ENCODE results near the gene FBXO24. TPM values are rescaled to one million over a fixed set of nuclear protein-coding genes. Genes with fewer than 3 reads are reported as not detected.

The FBXO24 gene
- total and polyA plus RNA-seq, 9 of the 15 experiments (the other 6 are each of a cell fraction or from before 2014, with no cell fraction given) = 0.17 to 0.95 (median 0.50) TPM

DNA sequence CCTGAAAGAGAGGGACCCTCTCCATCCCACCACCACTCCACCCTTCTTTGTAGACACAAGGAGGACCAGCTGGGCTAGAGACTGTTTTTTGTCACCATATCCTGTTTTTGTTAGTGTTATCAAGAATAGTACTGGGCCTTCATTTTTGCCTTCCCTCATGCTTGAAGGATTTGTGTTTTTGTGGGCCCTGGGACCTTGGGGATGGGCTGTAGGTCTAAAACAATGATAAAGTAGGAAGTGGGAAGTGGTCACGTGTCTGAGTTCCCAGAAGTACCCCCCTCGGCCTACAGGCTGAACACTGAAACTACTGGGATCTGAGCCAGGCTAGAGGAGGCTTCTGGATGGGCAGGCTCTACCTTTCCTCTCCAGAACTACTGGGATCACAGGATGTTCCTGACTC lies 38.3 kb upstream of the FBXO24 start (continued):
- TF ChIP-seq, protein P1, sequence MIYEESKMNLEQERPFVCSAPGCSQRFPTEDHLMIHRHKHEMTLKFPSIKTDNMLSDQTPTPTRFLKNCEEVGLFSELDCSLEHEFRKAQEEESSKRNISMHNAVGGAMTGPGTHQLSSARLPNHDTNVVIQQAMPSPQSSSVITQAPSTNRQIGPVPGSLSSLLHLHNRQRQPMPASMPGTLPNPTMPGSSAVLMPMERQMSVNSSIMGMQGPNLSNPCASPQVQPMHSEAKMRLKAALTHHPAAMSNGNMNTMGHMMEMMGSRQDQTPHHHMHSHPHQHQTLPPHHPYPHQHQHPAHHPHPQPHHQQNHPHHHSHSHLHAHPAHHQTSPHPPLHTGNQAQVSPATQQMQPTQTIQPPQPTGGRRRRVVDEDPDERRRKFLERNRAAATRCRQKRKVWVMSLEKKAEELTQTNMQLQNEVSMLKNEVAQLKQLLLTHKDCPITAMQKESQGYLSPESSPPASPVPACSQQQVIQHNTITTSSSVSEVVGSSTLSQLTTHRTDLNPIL (CRISPR knock-in tag; IDR thresholded peaks at IDR 0.05) = no peak
- no peak for TF ChIP-seq ZKSCAN3 (CRISPR knock-in tag; IDR thresholded peaks at IDR 0.05)
- peak; percentile 60 for TF ChIP-seq NEUROD1 (IDR thresholded peaks at IDR 0.05; ENCODE audit: borderline replicate concordance, low read depth, low read length, partially characterized antibody)
- TF ChIP-seq PRPF4 (IDR thresholded peaks at IDR 0.05; ENCODE audit: insufficient read depth, low read depth, low read length, poor library complexity, severe bottlenecking) = no peak
- no peak for TF ChIP-seq ZNF445 (CRISPR knock-in tag; IDR thresholded peaks at IDR 0.05; ENCODE audit: low read depth)
- TF ChIP-seq CGGBP1 (CRISPR knock-in tag; IDR thresholded peaks at IDR 0.05) = no peak
- TF ChIP-seq DPF2 (IDR thresholded peaks at IDR 0.05) = peak; percentile 24; the same call in 1 of the 2 replicates
- TF ChIP-seq TARDBP (IDR thresholded peaks at IDR 0.05) = no peak
- TF ChIP-seq CBX5 (IDR thresholded peaks at IDR 0.05; ENCODE audit: borderline replicate concordance, low read depth) = no peak
- no peak for TF ChIP-seq CC2D1A (IDR thresholded peaks at IDR 0.05)
- no peak for TF ChIP-seq TBP (optimal IDR thresholded peaks at IDR 0.05; ENCODE audit: low read depth, low read length)
- TF ChIP-seq ZNF436 (CRISPR knock-in tag; IDR thresholded peaks at IDR 0.05) = no peak
- no peak for TF ChIP-seq BCOR (IDR thresholded peaks at IDR 0.05)
- TF ChIP-seq KLF1 (tag; IDR thresholded peaks at IDR 0.05) = no peak
- TF ChIP-seq NFRKB (IDR thresholded peaks at IDR 0.05; ENCODE audit: low read depth) = no peak
- no peak for TF ChIP-seq E2F3 (CRISPR knock-in tag; IDR thresholded peaks at IDR 0.05)
- no peak for TF ChIP-seq C11orf30 (IDR thresholded peaks at IDR 0.05; ENCODE audit: low read depth)
- TF ChIP-seq, protein P2, sequence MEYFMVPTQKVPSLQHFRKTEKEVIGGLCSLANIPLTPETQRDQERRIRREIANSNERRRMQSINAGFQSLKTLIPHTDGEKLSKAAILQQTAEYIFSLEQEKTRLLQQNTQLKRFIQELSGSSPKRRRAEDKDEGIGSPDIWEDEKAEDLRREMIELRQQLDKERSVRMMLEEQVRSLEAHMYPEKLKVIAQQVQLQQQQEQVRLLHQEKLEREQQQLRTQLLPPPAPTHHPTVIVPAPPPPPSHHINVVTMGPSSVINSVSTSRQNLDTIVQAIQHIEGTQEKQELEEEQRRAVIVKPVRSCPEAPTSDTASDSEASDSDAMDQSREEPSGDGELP (CRISPR knock-in tag; IDR thresholded peaks at IDR 0.05; ENCODE audit: borderline replicate concordance) = no peak
- no peak for TF ChIP-seq SIN3A (IDR thresholded peaks at IDR 0.05; ENCODE audit: borderline replicate concordance in 2 of 2, control insufficient read depth in 1 of 2, low read depth in 2 of 2, low read length in 2 of 2)
- no peak for TF ChIP-seq SETDB1 (IDR thresholded peaks at IDR 0.05; ENCODE audit: low read length)
- no peak for TF ChIP-seq ZNF316 (IDR thresholded peaks at IDR 0.05)
- no peak for TF ChIP-seq ZNF274 (IDR thresholded peaks at IDR 0.05; ENCODE audit: borderline replicate concordance, low read depth, low read length)
- TF ChIP-seq, protein P3, sequence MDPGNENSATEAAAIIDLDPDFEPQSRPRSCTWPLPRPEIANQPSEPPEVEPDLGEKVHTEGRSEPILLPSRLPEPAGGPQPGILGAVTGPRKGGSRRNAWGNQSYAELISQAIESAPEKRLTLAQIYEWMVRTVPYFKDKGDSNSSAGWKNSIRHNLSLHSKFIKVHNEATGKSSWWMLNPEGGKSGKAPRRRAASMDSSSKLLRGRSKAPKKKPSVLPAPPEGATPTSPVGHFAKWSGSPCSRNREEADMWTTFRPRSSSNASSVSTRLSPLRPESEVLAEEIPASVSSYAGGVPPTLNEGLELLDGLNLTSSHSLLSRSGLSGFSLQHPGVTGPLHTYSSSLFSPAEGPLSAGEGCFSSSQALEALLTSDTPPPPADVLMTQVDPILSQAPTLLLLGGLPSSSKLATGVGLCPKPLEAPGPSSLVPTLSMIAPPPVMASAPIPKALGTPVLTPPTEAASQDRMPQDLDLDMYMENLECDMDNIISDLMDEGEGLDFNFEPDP (CRISPR knock-in tag; IDR thresholded peaks at IDR 0.05) = no peak
